ENCODE measurements around the gene ABO.

- TF ChIP-seq SP1 (CRISPR knock-in tag; conservative IDR thresholded peaks at IDR 0.05) (no peak), TP53 (CRISPR knock-in tag; IDR thresholded peaks at IDR 0.05) (no peak), CTCF (IDR thresholded peaks at IDR 0.05) (no peak), ZNF532 (CRISPR knock-in tag; IDR thresholded peaks at IDR 0.05; ENCODE audit: borderline replicate concordance) (no peak), NR2C2 (CRISPR knock-in tag; IDR thresholded peaks at IDR 0.05) (no peak), CREB1 (CRISPR knock-in tag; IDR thresholded peaks at IDR 0.05) (no peak), MLX (CRISPR knock-in tag; IDR thresholded peaks at IDR 0.05) (no peak), GABPB1 (CRISPR knock-in tag; IDR thresholded peaks at IDR 0.05) (no peak), ATF2 (CRISPR knock-in tag; IDR thresholded peaks at IDR 0.05; ENCODE audit: borderline replicate concordance, low read depth) (no peak), ZNF317 (CRISPR knock-in tag; IDR thresholded peaks at IDR 0.05; ENCODE audit: borderline replicate concordance, low read depth) (no peak), NFATC4 (CRISPR knock-in tag; IDR thresholded peaks at IDR 0.05) (no peak)
Measured at GRCh38 chr9:133282464-133283238, 7.7 kb upstream of the ABO start.

Data from WTC11 (cell line).